Stimulated activated naive CD8-positive, alpha-beta T cell treated with anti-CD3 and anti-CD28 coated beads, Interleukin-15, amount 100 ng/mL, for 72 hours (primary cell): ENCODE measurements around the gene PHACTR3.

ENCODE experiments used
- ATAC-seq: fragments of 150-1000 bp; cut with Tn5 transposase; 2 replicates; pipeline ENCODE4 v1.10.0; 2021; ENCODE audit warnings: mild to moderate bottlenecking, moderate library complexity
- DNase-seq, 2 donors: peaks; one replicate each; pipeline ENCODE4 v3.0.0; 2021 to 2022
- H3K27ac Mint-ChIP-seq, 2 donors: one replicate each; pipeline ENCODE4 v1.8.0; 2022; ENCODE audit warnings: mild to moderate bottlenecking in 2 of 2, mixed read lengths in 2 of 2, moderate library complexity in 2 of 2
- H3K27me3 Mint-ChIP-seq: one replicate; pipeline ENCODE4 v1.8.0; 2022; ENCODE audit warnings: mixed read lengths
- H3K4me1 Mint-ChIP-seq: one replicate; pipeline ENCODE4 v1.8.0; 2022; ENCODE audit warnings: mild to moderate bottlenecking, mixed read lengths
- H3K4me3 Mint-ChIP-seq, 2 donors: one replicate each; pipeline ENCODE4 v1.8.0; 2022; ENCODE audit warnings: mild to moderate bottlenecking in 2 of 2, mixed read lengths in 2 of 2, moderate library complexity in 1 of 2
- H3K9me3 Mint-ChIP-seq, 2 donors: one replicate each; pipeline ENCODE4 v1.8.0; 2022; ENCODE audit warnings: mixed read lengths in 2 of 2

PHACTR3 gene

GRCh38 chr20:59692139-59692538 lies 87.8 kb downstream of the PHACTR3 start:
- Mint-ChIP-seq H3K27me3 (no peaks in the 10 kb centered on the region), H3K4me1 (no peaks in the 10 kb centered on the region), H3K4me3 (no peak overlapping the region), H3K27ac (no peak overlapping the region), H3K9me3 (no peaks in the 10 kb centered on the region)
- ATAC-seq (no peak), DNase-seq (no peak)

GRCh38 chr20:59693587-59693986 lies 89.2 kb downstream of the PHACTR3 start:
- Mint-ChIP-seq H3K27me3 (no peaks in the 10 kb centered on the region), H3K27ac (no peak overlapping the region), H3K4me3 (no peak overlapping the region), H3K9me3 (no peaks in the 10 kb centered on the region), H3K4me1 (no peaks in the 10 kb centered on the region)
- no peak for ATAC-seq
- no peak for DNase-seq

GRCh38 chr20:59696476-59696875 lies 92.1 kb downstream of the PHACTR3 start:
- no peaks in the 10 kb centered on the region for H3K4me1 Mint-ChIP-seq
- H3K27me3 Mint-ChIP-seq: no peaks in the 10 kb centered on the region
- no peak overlapping the region for H3K4me3 Mint-ChIP-seq
- H3K9me3 Mint-ChIP-seq: no peaks in the 10 kb centered on the region
- DNase-seq (no peak), ATAC-seq (no peak)
- H3K27ac Mint-ChIP-seq: no peak overlapping the region

GRCh38 chr20:59697068-59697467 lies 92.7 kb downstream of the PHACTR3 start:
- Mint-ChIP-seq H3K9me3 (no peaks in the 10 kb centered on the region), H3K4me3 (no peak overlapping the region), H3K27me3 (no peaks in the 10 kb centered on the region), H3K4me1 (no peaks in the 10 kb centered on the region), H3K27ac (no peak overlapping the region)
- ATAC-seq: no peak
- DNase-seq: no peak

GRCh38 chr20:59698598-59698997 lies 94.3 kb downstream of the PHACTR3 start:
- DNase-seq (no peak), ATAC-seq (no peak)
- Mint-ChIP-seq H3K9me3 (no peaks in the 10 kb centered on the region), H3K4me1 (no peaks in the 10 kb centered on the region), H3K4me3 (no peak overlapping the region), H3K27me3 (peaks cover 8% of the 10 kb centered on the region), H3K27ac (no peak overlapping the region)

GRCh38 chr20:59701236-59701635 lies 96.9 kb downstream of the PHACTR3 start:
- no peak overlapping the region for H3K27ac Mint-ChIP-seq
- no peak overlapping the region for H3K4me3 Mint-ChIP-seq
- no peaks in the 10 kb centered on the region for H3K9me3 Mint-ChIP-seq
- ATAC-seq (no peak), DNase-seq (no peak)
- peaks cover 8% of the 10 kb centered on the region for H3K27me3 Mint-ChIP-seq
- H3K4me1 Mint-ChIP-seq: no peaks in the 10 kb centered on the region

GRCh38 chr20:59703046-59703445 lies 98.7 kb downstream of the PHACTR3 start:
- DNase-seq (no peak), ATAC-seq (no peak)
- Mint-ChIP-seq H3K9me3 (no peaks in the 10 kb centered on the region), H3K4me3 (no peak overlapping the region), H3K27me3 (peaks cover 14% of the 10 kb centered on the region), H3K27ac (no peak overlapping the region), H3K4me1 (no peaks in the 10 kb centered on the region)

- H3K9me3 Mint-ChIP-seq: no peaks in the 10 kb centered on the region
- no peak overlapping the region for H3K27ac Mint-ChIP-seq
- H3K4me1 Mint-ChIP-seq: no peaks in the 10 kb centered on the region
- H3K27me3 Mint-ChIP-seq: peaks cover 17% of the 10 kb centered on the region
- ATAC-seq (no peak), DNase-seq (no peak)
- no peak overlapping the region for H3K4me3 Mint-ChIP-seq
Observed at GRCh38 chr20:59705651-59706399, 101.5 kb downstream of the PHACTR3 start.

GRCh38 chr20:59706400-59706693 lies 102.0 kb downstream of the PHACTR3 start:
- Mint-ChIP-seq H3K27me3 (peaks cover 17% of the 10 kb centered on the region), H3K9me3 (no peaks in the 10 kb centered on the region), H3K27ac (no peak overlapping the region), H3K4me1 (no peaks in the 10 kb centered on the region), H3K4me3 (no peak overlapping the region)
- ATAC-seq (no peak), DNase-seq (no peak)

- Mint-ChIP-seq H3K27me3 (peaks cover 19% of the 10 kb centered on the region), H3K27ac (no peak overlapping the region), H3K4me3 (no peak overlapping the region), H3K4me1 (no peaks in the 10 kb centered on the region), H3K9me3 (peaks cover 5 to 14% of the 10 kb centered on the region in 2 donors)
- ATAC-seq: no peak
- no peak for DNase-seq
Observed at GRCh38 chr20:59708326-59708725, 104.0 kb downstream of the PHACTR3 start.

- Mint-ChIP-seq H3K9me3 (peaks cover 9 to 20% of the 10 kb centered on the region in 2 donors), H3K4me3 (no peak overlapping the region), H3K4me1 (no peaks in the 10 kb centered on the region), H3K27ac (no peak overlapping the region), H3K27me3 (peaks cover 23% of the 10 kb centered on the region)
- ATAC-seq (no peak), DNase-seq (no peak)
Observed at GRCh38 chr20:59709636-59710035, 105.3 kb downstream of the PHACTR3 start.

GRCh38 chr20:59718071-59718470 lies 113.7 kb downstream of the PHACTR3 start:
- no peak overlapping the region for H3K27ac Mint-ChIP-seq
- peaks cover 4 to 9% of the 10 kb centered on the region in 2 donors for H3K9me3 Mint-ChIP-seq
- peaks cover 24% of the 10 kb centered on the region for H3K27me3 Mint-ChIP-seq

GRCh38 chr20:59718751-59719150 lies 114.4 kb downstream of the PHACTR3 start:
- ATAC-seq (no peak), DNase-seq (no peak)
- H3K27me3 Mint-ChIP-seq: peaks cover 19% of the 10 kb centered on the region
- no peak overlapping the region for H3K4me3 Mint-ChIP-seq
- H3K4me1 Mint-ChIP-seq: peaks cover 6% of the 10 kb centered on the region
- H3K27ac Mint-ChIP-seq: no peak overlapping the region
- peaks cover under 1 to 2% of the 10 kb centered on the region in 2 donors for H3K9me3 Mint-ChIP-seq

More at GRCh38 chr20:59718071-59718470, 113.7 kb downstream of the PHACTR3 start:
- DNase-seq (no peak), ATAC-seq (no peak)
- Mint-ChIP-seq H3K4me3 (no peak overlapping the region), H3K4me1 (peaks cover 4% of the 10 kb centered on the region)

GRCh38 chr20:59720013-59720412 lies 115.7 kb downstream of the PHACTR3 start:
- no peak for DNase-seq
- peaks cover 21% of the 10 kb centered on the region for H3K27me3 Mint-ChIP-seq
- no peak overlapping the region for H3K4me3 Mint-ChIP-seq
- H3K4me1 Mint-ChIP-seq: peaks cover 6% of the 10 kb centered on the region
- ATAC-seq: no peak
- H3K9me3 Mint-ChIP-seq: no peaks in the 10 kb centered on the region
- H3K27ac Mint-ChIP-seq: no peak overlapping the region

- peaks cover 22% of the 10 kb centered on the region for H3K27me3 Mint-ChIP-seq
- DNase-seq: no peak
- H3K27ac Mint-ChIP-seq: no peak overlapping the region
- no peak overlapping the region for H3K4me3 Mint-ChIP-seq
- ATAC-seq: no peak
- H3K4me1 Mint-ChIP-seq: peaks cover 6% of the 10 kb centered on the region
- no peaks in the 10 kb centered on the region for H3K9me3 Mint-ChIP-seq
Observed at GRCh38 chr20:59721386-59721785, 117.0 kb downstream of the PHACTR3 start.

- H3K9me3 Mint-ChIP-seq: no peaks in the 10 kb centered on the region
- H3K4me3 Mint-ChIP-seq: no peak overlapping the region
- H3K27me3 Mint-ChIP-seq: peaks cover 12% of the 10 kb centered on the region
- H3K27ac Mint-ChIP-seq: no peak overlapping the region
- no peak for ATAC-seq
- no peak for DNase-seq
- peaks cover 6% of the 10 kb centered on the region for H3K4me1 Mint-ChIP-seq
Observed at GRCh38 chr20:59723108-59723500, 118.8 kb downstream of the PHACTR3 start.
